Eye (tissue), 1 donor: ENCODE measurements around the gene DEK.
"Not testable (repeated sequence)": the region's sequence is repeated elsewhere in the genome, so short reads cannot be mapped to it uniquely, and the experiment has no call there.

Experiments
- DNase-seq: peaks from one replicate; pipeline ENCODE4 v3.0.0-alpha.2; 2015

The DEK gene

DNA sequence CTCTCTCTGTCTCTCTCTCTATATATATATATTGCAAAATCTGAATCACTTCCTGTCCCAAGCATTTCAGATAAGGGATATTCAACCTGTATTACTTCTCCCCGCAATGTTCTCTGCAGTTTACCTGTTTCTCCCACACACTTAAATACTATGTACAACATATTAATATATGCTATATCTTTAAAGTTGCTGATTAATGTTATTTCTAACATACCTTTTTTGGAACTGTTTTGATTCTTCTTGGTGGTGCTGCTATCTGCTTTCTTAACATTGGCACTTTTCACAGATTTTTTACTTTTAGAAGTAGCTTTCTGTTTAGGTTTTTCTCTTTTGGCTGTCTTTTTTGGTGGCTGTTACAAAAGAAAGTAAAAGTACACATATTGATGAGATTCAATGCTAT, 27.2 kb downstream of the DEK start:
- DNase-seq = no peak

DNA sequence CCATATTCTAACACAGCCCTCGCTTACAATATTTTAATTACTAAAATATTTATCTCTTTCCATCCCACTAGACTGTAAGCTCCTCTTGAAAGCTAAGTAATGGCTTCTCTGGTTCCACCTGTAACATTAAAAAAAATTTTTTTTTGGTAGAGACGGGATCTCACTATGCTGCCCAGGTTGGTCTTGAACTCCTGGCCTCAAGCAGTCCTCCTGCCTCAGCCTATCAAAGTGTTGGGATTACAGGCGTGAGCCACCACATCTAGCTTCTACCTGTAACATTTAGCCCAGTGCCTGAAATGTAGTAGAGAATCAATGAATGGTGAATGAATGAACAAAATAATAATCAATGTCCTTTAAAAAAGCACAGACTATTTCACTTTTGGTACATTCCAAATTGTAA, 28.8 kb downstream of the DEK start:
- DNase-seq = no peak

DNA sequence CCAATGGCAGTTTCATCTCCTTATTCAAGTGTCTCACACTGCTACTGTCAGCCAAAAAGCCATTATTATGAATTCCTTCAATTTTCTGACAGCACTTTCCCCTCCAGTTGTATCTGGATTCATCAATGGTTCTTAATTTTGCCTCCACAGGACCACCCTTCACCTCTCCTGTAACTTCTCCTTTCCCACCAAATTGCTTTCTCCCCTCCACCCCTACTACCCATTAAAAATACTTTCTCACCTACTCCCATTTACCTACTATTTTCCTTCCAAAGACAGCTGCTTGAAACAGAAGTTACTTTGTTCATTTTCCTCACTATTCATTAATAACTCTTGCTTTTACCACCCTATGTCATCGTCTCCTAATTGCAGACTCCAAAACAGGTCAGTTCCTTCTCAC, 29.8 kb downstream of the DEK start:
- no peak for DNase-seq

DNA sequence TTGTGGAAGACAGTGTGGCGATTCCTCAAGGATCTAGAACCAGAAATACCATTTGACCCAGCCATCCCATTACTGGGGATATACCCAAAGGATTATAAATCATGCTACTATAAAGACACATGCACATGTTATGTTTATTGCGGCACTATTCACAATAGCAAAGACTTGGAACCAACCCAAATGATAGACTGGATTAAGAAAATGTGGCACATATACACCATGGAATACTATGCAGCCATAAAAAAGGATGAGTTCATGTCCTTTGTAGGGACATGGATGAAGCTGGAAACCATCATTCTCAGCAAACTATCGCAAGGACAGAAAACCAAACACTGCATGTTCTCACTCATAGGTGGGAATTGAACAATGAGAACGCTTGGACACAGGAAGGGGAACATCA, 30.6 kb downstream of the DEK start:
- not testable (repeated sequence) for DNase-seq

DNA sequence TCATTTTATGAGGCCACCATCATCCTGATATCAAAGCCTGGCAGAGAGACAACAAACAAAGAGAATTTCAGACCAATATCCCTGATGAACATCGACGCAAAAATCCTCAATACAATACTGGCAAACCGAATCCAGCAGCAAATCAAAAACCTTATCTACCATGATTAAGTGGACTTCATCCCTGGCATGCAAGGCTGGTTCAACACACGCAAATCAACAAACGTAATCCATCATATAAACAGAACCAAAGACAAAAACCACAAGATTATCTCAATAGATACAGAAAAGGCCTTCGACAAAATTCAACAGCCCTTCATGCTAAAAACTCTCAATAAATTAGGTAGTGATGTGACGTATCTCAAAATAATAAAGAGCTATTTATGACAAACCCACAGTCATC, 32.5 kb downstream of the DEK start:
- DNase-seq = not testable (repeated sequence)

DNA sequence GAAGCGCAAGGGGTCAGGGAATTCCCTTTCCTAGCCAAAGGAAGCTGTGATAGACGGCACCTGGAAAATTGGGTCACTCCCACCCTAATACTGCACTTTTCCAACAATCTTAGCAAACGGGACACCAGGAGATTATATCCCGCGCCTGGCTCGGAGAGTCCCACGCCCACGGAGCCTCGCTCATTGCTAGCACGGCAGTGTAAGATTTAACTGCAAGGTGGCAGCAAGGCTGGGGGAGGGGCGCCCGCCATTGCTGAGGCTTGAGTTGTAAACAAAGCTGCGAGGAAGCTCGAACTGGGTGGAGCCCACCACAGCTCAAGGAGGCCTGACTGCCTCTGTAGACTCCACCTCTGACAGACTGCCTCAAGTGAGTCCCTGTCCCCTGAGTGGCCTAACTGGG, 35.7 kb downstream of the DEK start:
- not testable (repeated sequence) for DNase-seq

DNA sequence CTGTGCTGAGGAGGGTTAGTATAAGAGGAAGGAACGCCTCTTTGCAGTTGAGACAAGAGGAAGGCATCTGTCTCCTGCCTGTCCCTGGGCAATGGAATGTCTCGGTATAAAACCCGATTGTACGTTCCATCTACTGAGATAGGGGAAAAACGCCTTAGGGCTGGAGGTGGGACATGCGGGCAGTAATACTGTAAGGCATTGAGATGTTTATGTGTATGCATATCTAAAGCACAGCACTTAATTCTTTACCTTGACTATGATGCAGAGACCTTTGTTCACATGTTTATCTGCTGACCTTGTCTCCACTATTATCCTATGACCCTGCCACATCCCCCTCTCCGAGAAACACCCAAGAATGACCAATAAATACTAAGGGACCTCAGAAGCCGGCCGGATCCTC, 37.2 kb downstream of the DEK start:
- DNase-seq = not testable (repeated sequence)

DNA sequence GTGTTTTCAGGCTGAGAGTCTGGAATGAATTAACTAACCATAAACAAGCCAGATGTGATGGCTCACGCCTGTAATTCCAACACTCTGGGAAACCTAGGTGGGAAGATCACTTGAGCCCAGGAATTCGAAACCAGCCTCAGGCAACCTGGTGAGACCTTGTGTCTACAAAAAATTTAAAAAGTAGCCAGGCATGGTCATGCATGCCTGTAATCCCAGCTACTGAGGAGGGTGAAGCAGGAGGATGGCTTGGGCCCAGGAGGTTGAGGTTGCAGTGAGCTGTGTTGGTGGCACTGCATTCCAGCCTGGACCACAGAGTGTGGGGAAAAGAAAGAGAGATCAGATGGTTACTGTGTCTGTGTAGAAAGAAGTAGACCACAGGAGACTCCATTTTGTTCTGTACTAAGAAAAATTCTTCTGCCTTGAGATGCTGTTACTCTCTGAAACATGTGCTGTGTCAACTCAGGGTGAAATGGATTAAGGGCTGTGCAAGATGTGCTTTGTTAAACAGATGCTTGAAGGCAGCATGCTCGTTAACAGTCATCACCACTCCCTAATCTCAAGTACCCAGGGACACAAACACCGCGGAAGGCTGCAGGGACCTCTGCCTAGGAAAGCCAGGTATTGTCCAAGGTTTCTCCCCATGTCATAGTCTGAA, 37.8 kb downstream of the DEK start:
- DNase-seq = peak; percentile 71

DNA sequence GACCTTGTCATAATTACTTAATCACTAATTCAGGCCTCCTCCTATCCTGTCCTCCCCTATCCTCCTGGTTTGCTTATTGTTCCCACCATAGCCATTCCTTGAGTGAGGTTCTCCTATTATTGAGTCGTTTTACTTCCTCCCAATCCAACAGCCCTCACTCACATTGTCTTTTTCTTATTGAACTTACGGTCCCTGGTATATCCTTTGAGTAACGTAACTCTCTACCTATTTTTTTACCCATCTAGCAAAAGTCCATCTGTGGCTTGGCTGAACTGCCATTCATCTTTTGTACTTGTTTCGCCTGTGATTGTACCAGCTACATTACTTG, 43.1 kb downstream of the DEK start:
- DNase-seq = no peak

DNA sequence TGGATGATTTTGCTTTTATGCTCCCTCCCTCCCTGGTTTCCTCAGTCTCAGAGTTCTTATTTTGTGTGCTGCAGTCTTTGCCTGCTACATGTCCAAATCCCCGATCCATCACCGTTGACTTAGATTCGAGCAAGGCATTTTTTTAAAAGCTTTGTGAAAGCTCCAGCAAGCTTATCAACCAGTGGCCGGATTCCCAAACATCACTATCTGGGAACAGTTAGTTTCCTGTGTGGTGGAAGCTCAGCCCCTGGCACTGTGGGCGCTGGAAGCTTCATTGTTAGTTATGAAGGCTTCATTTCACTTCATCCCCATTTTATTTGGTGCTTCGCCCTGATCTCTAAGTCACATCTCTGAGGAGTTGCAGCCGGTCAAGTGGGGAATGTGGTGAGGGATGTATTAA, 44.7 kb downstream of the DEK start:
- no peak for DNase-seq

DNA sequence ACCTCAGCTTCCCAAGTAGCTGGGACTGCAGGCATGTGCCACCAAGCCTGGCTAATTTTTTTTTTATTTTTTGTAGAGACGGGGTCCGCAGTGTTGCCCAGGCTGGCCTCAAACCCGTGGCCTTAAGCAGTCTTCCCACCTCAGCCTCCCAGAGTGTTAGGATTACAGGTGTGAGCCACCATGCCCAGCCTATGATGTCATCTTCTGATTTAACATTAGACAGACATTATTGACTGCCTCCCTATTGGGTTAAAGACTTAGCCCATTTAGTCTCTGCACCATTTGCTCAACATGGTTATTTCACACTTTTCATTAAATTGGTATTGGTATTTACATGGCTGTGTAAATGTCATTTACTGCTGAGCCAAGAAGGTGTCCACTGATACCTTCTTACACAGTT, 46.1 kb downstream of the DEK start:
- DNase-seq = no peak

DNA sequence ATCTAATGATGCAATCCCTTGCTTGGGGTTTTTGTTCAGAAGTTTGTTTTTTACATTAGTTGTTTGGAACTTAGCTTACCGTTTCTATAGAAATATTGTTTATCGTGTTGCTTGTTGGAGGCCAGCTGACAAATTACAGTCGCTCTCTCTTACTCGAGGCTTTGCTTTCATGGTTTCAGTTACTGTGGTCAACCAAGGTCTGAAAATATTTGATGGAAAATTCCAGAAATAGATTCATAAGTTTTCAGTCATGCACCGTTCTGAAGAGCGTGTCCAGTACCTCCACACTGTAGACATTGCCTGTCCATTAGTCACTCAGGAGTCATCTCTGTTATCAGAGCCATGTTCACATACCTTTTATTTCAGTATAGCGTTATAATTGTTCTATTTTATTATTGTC, 47.9 kb downstream of the DEK start:
- no peak for DNase-seq

DNA sequence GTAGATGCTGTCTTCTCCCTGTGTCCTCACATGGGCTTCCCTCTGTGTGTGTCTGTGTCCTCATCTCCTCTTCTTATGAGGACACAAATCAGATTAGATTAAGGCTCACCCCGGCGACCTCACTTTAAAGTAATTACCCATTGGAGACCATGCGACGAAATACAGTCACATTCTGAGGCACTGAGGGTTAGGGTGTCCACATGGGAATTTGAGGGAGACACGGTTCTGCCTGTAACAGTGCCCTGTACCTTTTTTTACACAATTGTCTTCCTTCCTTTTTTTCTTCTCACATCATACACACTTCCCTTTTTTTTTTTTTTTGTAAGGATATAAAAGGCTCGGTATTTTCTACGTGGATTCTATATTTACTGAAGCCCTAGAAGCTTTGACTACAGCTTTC, 48.9 kb downstream of the DEK start:
- DNase-seq = no peak

DNA sequence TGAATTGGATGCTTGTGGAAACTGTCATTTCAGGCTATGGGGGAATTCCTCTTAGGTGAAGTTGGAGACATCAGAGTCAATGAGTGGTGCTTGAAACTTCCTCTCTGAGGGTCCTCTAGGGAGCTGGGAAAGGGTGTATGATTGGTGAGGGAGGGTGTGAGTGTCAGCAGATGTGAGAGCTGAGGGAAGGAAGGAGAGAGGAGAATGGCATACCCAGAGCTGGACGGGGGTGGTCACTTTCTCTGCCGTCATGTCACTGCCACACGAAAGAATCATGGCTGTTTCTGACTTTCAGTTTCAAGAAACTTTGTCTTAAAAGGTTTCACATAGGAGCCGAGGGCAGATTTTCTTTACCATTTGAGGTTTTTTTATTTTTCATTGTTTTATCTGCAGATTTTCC, 50.3 kb downstream of the DEK start:
- DNase-seq = no peak

DNA sequence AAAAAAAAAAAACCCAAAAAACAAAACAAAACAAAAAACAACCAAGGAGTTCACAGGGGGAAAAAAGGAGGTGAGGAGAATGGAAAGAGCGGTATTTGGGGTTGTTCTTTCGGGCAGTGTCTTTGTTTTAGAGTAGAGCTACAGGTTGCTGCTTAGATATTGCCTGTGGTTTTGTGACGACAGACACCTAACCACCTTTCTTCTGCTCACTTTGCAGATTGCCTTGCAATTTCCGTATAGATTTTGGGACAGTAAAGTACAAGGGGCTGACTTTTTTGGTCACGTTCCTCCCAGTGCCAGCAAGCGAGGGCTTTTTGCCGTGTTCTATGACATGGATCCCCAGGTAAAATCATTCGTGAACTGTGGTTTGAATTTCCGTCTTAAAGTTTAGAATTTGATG, 50.9 kb downstream of the DEK start:
- no peak for DNase-seq

DNA sequence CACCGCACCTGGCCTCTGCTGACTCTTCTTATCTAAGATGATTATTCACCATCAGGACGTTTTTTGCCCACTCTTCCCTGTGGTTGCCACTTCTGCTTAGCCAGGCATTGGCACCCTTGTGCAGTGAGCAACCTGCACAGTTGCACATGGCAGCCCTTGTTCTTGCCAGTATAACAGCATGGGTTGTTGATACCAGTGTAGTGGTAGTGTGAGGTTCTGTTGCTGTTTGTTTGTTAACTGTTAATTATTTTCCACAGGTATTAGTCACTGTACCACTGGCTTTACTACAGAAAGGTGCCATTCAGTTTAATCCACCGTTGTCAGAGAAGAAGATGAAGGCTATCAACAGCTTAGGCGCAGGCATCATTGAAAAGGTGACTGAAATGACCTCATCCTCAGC, 52.1 kb downstream of the DEK start:
- no peak for DNase-seq

DNA sequence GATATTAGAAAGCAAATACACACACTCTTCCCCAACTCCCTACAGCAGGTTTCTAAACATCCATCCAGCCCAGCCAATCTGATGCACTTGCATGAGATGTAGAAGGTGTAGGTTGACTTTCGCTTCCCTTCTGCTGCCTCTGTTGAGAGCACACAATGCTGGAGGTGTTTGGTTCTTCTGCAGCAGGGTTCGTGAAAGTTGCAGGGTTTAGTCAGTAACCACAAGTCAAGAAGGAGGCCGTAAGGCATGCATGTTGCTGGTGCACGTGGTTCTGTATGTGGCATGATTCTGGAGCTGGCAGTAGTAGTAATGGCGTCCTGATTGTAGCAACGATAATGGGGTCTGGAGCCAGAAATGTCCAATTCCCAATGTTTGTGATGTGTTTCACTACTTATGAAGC, 53.0 kb downstream of the DEK start:
- DNase-seq = no peak

DNA sequence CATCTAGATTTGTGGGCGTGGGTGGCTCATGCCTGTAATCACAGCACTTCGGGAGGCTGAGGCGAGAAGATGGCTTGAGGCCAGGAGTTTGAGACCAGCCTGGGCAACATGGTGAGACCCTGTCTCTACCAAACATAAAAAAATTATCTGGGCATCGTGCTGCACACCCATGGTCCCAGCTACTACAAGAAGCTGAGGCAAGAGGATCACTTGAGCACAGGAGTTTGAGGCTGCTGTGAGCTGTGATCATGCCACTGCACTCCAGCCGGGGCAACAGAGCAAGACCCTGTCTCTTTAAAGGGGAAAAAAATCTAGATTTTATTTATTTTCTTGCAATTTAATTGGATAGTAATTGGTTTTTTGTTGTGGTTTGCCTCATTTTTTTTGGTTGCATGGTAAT, 53.6 kb downstream of the DEK start:
- DNase-seq = no peak

DNA sequence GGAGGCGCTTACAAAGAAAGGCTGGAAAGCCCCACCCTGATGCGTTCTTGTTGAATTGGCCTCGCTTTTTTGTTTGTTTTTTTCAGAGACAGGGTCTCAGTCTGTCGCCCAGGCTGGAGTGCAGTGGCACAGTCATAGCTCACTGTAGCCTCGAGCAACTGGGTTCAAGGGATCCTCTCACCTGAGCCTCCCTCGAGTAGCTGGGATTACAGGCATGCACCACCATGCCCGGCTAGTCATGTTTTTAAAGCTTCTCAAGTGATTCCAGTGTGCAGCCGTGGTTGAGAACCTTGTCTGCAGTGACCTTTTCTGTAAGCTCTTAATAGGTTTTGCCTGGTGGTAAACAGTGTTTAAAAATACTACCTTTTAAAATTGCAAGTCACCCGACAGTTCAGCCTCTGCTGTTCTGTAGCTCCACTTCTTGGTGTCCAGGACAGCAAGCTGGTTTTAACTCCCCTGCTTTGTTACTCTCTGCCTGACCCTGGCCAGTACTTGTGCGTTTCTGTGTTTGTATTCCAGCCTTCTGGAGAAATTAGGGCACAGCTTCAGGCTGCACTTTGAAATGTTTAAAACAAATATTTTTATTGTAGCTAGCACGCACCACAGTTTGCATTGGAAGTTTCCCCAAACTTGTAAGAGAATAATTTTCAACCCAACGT, 54.7 kb downstream of the DEK start:
- DNase-seq = no peak

DNA sequence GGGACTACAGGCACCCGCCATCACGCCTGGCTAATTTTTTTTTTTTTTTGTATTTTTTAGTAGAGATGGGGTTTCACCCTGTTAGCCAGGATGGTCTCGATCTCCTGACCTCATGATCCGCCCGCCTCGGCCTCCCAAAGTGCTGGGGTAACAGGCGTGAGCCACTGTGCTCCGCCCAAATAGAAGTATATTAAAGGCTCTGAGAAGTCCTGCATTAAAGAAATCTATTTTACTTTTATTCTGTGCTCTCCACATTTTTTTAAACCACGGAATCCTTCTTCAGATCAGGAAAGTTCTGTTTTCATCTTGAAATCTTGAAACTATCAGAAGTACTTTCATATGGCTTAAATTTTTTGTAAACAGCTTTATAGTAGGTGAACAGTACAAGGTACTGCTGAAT, 55.6 kb downstream of the DEK start:
- DNase-seq = not testable (repeated sequence)

DNA sequence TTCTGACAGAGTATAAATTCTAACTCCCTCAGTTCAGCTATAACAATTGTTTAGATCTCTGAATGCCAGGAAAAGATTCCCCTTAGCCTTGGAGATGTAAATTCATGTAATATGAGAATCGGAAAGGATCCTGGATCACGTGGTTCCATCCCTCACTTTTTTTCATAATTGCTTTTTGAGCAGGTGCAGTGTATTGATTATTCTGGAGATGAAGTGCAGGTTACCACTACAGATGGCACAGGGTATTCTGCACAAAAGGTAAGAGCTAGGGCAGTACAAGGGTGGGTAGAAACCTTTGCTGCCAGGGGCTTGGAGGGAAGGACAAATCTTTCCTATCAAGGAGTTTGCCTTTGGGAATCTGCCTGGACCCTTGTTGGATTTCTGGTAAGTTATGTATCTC, 56.4 kb downstream of the DEK start:
- no peak for DNase-seq

DNA sequence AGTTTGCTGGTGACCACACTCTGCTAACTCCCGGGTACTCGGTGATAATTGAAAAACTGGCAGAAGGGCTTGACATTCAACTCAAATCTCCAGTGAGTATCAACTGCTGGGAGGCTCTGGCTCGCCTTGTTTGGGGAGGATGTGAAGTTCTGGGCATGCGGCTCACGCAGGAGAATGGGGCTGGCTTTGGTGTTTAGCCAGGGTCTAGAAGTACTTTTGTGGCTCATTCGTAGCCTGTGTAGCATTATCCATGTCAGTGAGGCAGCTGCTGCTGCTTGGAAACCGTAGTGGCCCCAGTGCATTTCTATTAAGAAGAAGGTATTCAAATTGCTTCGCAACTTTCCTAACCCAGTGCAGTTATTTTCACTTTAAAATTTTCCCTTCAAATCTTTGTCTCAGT, 56.9 kb downstream of the DEK start:
- no peak for DNase-seq

DNA sequence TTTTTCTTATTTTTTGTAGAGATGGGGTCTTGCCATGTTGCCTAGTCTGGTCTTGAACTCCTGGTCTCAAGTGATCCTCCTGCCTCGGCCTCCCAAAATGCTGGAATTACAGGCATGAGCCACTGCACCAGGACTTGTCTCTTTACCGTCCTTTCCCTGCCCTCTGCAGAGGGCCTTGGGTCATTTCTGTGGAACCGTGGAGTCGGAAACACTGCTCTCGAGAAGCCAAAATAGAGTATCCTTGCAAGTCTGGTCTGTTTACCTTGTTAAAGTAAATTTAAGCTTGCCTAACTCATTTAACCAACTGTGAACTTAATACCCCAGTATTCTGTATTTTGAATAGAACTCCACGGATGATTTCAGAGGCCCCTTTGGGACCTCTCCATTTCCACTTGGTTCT, 57.7 kb downstream of the DEK start:
- DNase-seq = no peak

DNA sequence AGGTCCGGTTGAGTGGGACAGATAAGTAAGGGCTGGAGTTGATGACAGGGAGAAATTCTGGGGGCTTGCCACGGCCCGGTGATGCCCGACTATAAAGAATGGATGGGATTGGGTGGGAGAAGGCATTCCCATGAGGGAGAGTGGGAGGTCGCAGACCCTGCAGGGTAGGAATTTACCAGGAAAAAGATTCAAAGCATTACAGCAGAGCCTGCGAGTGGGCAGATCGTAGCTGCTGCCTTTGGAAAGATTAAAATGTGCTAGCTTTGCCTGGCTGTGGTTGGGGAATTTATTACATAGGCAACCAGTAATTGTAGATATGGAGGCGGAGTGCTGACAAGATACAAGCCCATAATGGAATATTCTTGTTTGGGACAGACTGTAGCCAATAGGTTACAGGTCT, 59.6 kb downstream of the DEK start:
- no peak for DNase-seq

DNA sequence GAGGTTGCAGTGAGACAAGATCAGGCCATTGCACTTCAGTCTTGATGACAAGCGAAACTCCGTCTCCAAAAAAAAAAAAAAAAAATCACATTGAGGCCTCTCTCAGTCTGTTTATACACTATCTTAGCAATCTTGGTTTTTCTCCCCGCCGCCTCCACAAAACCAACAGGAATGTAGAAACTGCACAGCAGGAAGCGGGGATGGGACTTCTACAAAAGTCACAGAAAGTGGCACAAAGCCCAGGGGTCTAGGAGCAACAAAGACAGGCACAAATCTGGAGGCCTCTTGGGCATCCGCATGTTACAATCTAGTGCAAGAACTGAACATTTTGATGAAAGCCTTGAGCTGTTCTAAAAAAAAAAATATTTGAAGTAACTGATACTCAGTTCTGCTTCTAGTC, 60.5 kb downstream of the DEK start:
- no peak for DNase-seq
